Neural progenitor cell (in vitro differentiated cells): Measurements from ENCODE around the gene TYW5. TPM values are rescaled to one million over a fixed set of nuclear protein-coding genes. Genes with fewer than 3 reads are reported as not detected.

Experiments
- DNase-seq: peaks from one replicate; pipeline ENCODE4 v3.0.0-alpha.2; 2016; ENCODE audit warnings: low spot score
- H2AFZ ChIP-seq: fragments of 200-600 bp; sonication (generic); replicated peaks from 2 replicates; pipeline ENCODE4 v1.6.1; 2016; ENCODE audit warnings: antibody characterized with exemption
- H3F3A ChIP-seq: fragments of 200-600 bp; sonication (generic); 2 replicates; pipeline ENCODE4 v1.6.1; 2016; ENCODE audit warnings: antibody characterized with exemption, low read depth
- H3K27ac ChIP-seq: fragments of 200-600 bp; sonication (generic); 2 replicates; pipeline ENCODE4 v1.5.1; 2016; ENCODE audit warnings: mild to moderate bottlenecking
- H3K27me3 ChIP-seq: fragments of 200-600 bp; sonication (generic); 2 replicates; pipeline ENCODE4 v1.6.1; 2016; ENCODE audit warnings: mild to moderate bottlenecking, moderate library complexity
- H3K36me3 ChIP-seq: fragments of 200-600 bp; sonication (generic); 2 replicates; pipeline ENCODE4 v1.5.1; 2016
- H3K4me1 ChIP-seq: fragments of 200-600 bp; sonication (generic); 2 replicates; pipeline ENCODE4 v1.6.1; 2016; ENCODE audit warnings: mixed run types
- H3K4me2 ChIP-seq: fragments of 200-600 bp; sonication (generic); 2 replicates; pipeline ENCODE4 v1.6.1; 2016
- H3K4me3 ChIP-seq: fragments of 200-600 bp; sonication (generic); 2 replicates; pipeline ENCODE4 v1.5.1; 2016
- H3K79me2 ChIP-seq: fragments of 200-600 bp; sonication (generic); 2 replicates; pipeline ENCODE4 v1.6.1; 2016; ENCODE audit warnings: low read depth
- H3K9ac ChIP-seq: fragments of 200-600 bp; sonication (generic); 2 replicates; pipeline ENCODE4 v1.6.1; 2016
- H3K9me3 ChIP-seq: fragments of 200-600 bp; sonication (generic); 2 replicates; pipeline ENCODE4 v1.5.1; 2016; ENCODE audit warnings: low read depth
- H4K20me1 ChIP-seq: fragments of 200-600 bp; sonication (generic); 2 replicates; pipeline ENCODE4 v1.6.1; 2016; ENCODE audit warnings: low read depth
- H3K27ac Mint-ChIP-seq: 3 replicates; pipeline ENCODE4 v1.8.0; 2021; ENCODE audit warnings: mixed read lengths
- H3K27me3 Mint-ChIP-seq: 2 replicates; pipeline ENCODE4 v1.8.0; 2022; ENCODE audit warnings: low read depth, mild to moderate bottlenecking, inconsistent platforms, moderate library complexity, mixed read lengths; ENCODE audit not compliant: insufficient read depth
- H3K36me3 Mint-ChIP-seq: 3 replicates; pipeline ENCODE4 v1.8.0; 2021; ENCODE audit warnings: mixed read lengths
- H3K4me1 Mint-ChIP-seq: 3 replicates; pipeline ENCODE4 v1.8.0; 2021; ENCODE audit warnings: mixed read lengths
- H3K4me3 Mint-ChIP-seq: 3 replicates; pipeline ENCODE4 v1.8.0; 2021; ENCODE audit warnings: mild to moderate bottlenecking, moderate library complexity, mixed read lengths
- H3K9me3 Mint-ChIP-seq: 3 replicates; pipeline ENCODE4 v1.8.0; 2020; ENCODE audit warnings: mixed read lengths
- CTCF ChIP-seq: fragments of 200-600 bp; sonication (generic); IDR thresholded peaks from 2 replicates; pipeline ENCODE4 v1.5.1; 2017; ENCODE audit warnings: antibody characterized with exemption, mild to moderate bottlenecking
- EZH2 ChIP-seq: fragments of 200-600 bp; sonication (generic); IDR thresholded peaks from 2 replicates; pipeline ENCODE4 v1.6.1; 2017; ENCODE audit warnings: antibody characterized with exemption, mild to moderate bottlenecking, moderate library complexity
- EZH2phosphoT487 ChIP-seq: fragments of 200-600 bp; sonication (generic); IDR thresholded peaks from 2 replicates; pipeline ENCODE4 v1.6.1; 2017; ENCODE audit warnings: antibody characterized with exemption
- total RNA-seq: library from RNA; depleted of rRNA; stranded (reverse); fragments of >200 nt; gene quantifications from 2 replicates; pipeline ENCODE4 v1.2.3, GENCODE V29; 2015; ENCODE audit warnings: low replicate concordance

Gene TYW5
- total RNA-seq, 1 donor from 2014 or later, result 25.0 TPM

DNA sequence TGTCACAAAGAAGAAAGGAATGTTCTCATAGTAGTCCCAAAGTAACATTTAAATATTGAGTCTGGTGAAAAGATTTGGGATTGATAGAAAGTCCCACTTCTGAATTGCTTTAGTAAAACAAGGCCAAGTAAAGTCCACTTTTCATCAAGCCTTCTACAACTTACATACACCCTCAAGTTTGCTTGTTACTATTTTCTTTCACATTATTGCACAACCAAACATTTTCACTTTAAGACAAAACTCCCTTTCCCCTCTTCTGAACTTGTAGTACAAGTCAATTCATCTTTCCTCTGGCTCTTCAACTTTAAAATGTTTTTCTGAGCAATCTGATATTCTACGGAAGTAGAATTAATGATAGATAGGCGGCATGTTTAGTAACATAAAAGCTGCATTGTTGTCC is 11.1 kb upstream of the TYW5 start:
- TF ChIP-seq EZH2 (no peak), EZH2phosphoT487 (no peak), CTCF (no peak)
- Mint-ChIP-seq H3K27me3 (no peaks in the 10 kb centered on the region), H3K36me3 (peaks cover 17% of the 10 kb centered on the region), H3K4me3 (no peak overlapping the region), H3K4me1 (no peaks in the 10 kb centered on the region), H3K9me3 (no peaks in the 10 kb centered on the region), H3K27ac (no peak overlapping the region)
- H3K4me2 ChIP-seq, result no peak overlapping the region
- no peaks in the 10 kb centered on the region for H4K20me1 ChIP-seq
- DNase-seq, result no peak
- peaks cover 34% of the 10 kb centered on the region for H3K36me3 ChIP-seq
- no peaks in the 10 kb centered on the region for H3K27me3 ChIP-seq
- H3F3A ChIP-seq, result no peaks in the 10 kb centered on the region
- H3K79me2 ChIP-seq, result no peaks in the 10 kb centered on the region
- H2AFZ ChIP-seq, result no peak overlapping the region
- no peaks in the 10 kb centered on the region for H3K4me1 ChIP-seq
- no peak overlapping the region for H3K4me3 ChIP-seq
- no peak overlapping the region for H3K9ac ChIP-seq
- H3K9me3 ChIP-seq, result no peaks in the 10 kb centered on the region
- H3K27ac ChIP-seq, result no peak overlapping the region

DNA sequence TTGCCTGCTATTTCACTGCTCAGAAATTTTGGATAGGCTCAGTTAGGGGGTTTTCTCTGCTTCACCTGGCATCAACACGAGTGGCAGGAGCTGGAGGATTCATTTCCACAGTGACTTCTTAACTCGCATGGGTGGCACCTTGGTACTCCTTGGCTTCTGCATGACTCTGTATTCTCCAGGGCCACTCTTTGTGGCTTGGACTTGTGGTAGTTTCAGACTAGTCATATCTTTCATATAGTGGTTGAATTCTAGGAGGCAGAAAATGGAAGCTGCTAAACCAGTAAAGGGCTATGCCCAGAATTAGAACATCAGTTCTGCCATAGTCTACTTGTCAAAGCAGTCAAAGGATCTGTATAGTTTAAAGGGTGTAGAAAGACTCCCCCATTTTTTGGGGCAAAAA is 6.9 kb upstream of the TYW5 start:
- Mint-ChIP-seq H3K27me3 (no peaks in the 10 kb centered on the region), H3K36me3 (peaks cover 19% of the 10 kb centered on the region), H3K4me3 (no peak overlapping the region), H3K9me3 (no peaks in the 10 kb centered on the region), H3K27ac (no peak overlapping the region), H3K4me1 (peaks cover 9% of the 10 kb centered on the region)
- Histone ChIP-seq H3F3A (no peaks in the 10 kb centered on the region), H3K27me3 (no peaks in the 10 kb centered on the region), H3K9me3 (no peaks in the 10 kb centered on the region), H3K4me2 (no peak overlapping the region), H3K9ac (no peak overlapping the region), H4K20me1 (no peaks in the 10 kb centered on the region), H3K4me3 (no peak overlapping the region), H3K27ac (no peak overlapping the region), H3K36me3 (peaks cover 53% of the 10 kb centered on the region), H2AFZ (no peak overlapping the region), H3K4me1 (no peaks in the 10 kb centered on the region), H3K79me2 (peaks cover 23% of the 10 kb centered on the region)
- no peak for DNase-seq
- TF ChIP-seq CTCF, result no peak
- no peak for TF ChIP-seq EZH2
- TF ChIP-seq EZH2phosphoT487, result no peak

- no peak overlapping the region for H3K27ac Mint-ChIP-seq
- H3K4me2 ChIP-seq, result no peak overlapping the region
- H3K79me2 ChIP-seq, result peaks cover 63% of the 10 kb centered on the region
Measured at GRCh38 chr2:199958014-199958413, 2.7 kb upstream of the TYW5 start.

More at GRCh38 chr2:199958014-199958413, 2.7 kb upstream of the TYW5 start:
- Histone ChIP-seq H3F3A (peaks cover 20% of the 10 kb centered on the region), H3K27ac (no peak overlapping the region), H3K4me3 (no peak overlapping the region), H3K36me3 (peaks cover 31% of the 10 kb centered on the region), H3K9me3 (no peaks in the 10 kb centered on the region), H3K9ac (no peak overlapping the region), H3K27me3 (no peaks in the 10 kb centered on the region), H2AFZ (no peak overlapping the region), H3K4me1 (peaks cover 9% of the 10 kb centered on the region), H4K20me1 (no peaks in the 10 kb centered on the region)
- H3K4me1 Mint-ChIP-seq, result peaks cover 31% of the 10 kb centered on the region
- no peak for DNase-seq
- TF ChIP-seq EZH2phosphoT487 (no peak), EZH2 (no peak), CTCF (no peak)
- peaks cover 12% of the 10 kb centered on the region for H3K36me3 Mint-ChIP-seq
- no peaks in the 10 kb centered on the region for H3K27me3 Mint-ChIP-seq
- H3K9me3 Mint-ChIP-seq, result no peaks in the 10 kb centered on the region
- H3K4me3 Mint-ChIP-seq, result peak overlapping the region; percentile 48
